SK-N-SH (cell line): ENCODE measurements around the gene PKD2L2. TPM values are rescaled to one million over a fixed set of nuclear protein-coding genes. Genes with fewer than 3 reads are reported as not detected.

ENCODE experiments used
- CTCF ChIA-PET: fragments of 300-600, 350-600 bp; formaldehyde crosslinking; extraction: SDS; loops from one replicate; lab custom pipeline; 2021; lab: Yijun Ruan, JAX
- POLR2A ChIA-PET: fragments of 350-600 bp; sonication (Branson Sonifier 250); formaldehyde crosslinking; extraction: SDS; loops from one replicate; lab custom pipeline; 2020; ENCODE audit warnings: antibody characterized with exemption, inconsistent platforms; lab: Yijun Ruan, JAX
- DNase-seq: peaks from one replicate; pipeline ENCODE4 v3.0.0; 2012
- H2AFZ ChIP-seq: fragments of 200-600 bp; sonication (generic); 2 replicates; pipeline ENCODE4 v1.8.1; 2016; ENCODE audit warnings: antibody characterized with exemption, mild to moderate bottlenecking, low read depth
- H3F3A ChIP-seq: fragments of 200-600 bp; sonication (generic); replicated peaks from 2 replicates; pipeline ENCODE3; 2016; ENCODE audit warnings: antibody characterized with exemption, mild to moderate bottlenecking; ENCODE audit not compliant: insufficient read depth
- H3K27ac ChIP-seq, 2 experiments: fragments of 200-500 bp in 1 of 2; fragments of 200-600 bp in 1 of 2; sonication (Bioruptor generic) in 1 of 2; sonication (generic), shearing (Covaris generic) in 1 of 2; 2 replicates each; pipeline versions ENCODE4 v1.5.1 to v1.6.1; 2014 to 2016; ENCODE audit warnings: low read depth in 2 of 2, inconsistent platforms in 1 of 2, low read length in 1 of 2, mild to moderate bottlenecking in 1 of 2, mixed read lengths in 1 of 2
- H3K27me3 ChIP-seq: fragments of 200-600 bp; sonication (generic), shearing (Covaris generic); 2 replicates; pipeline ENCODE4 v1.6.1; 2016; ENCODE audit warnings: mixed run types; ENCODE audit not compliant: insufficient read depth
- H3K36me3 ChIP-seq, 2 experiments: fragments of 200-500 bp in 1 of 2; fragments of 200-600 bp in 1 of 2; sonication (Bioruptor generic) in 1 of 2; sonication (generic) in 1 of 2; replicated peaks in 1 of 2; 2 replicates each; pipeline versions ENCODE3 to v1.5.1; 2014 to 2016; ENCODE audit warnings: low read length in 1 of 2, mild to moderate bottlenecking in 1 of 2; ENCODE audit not compliant: insufficient read depth in 2 of 2, control insufficient read depth in 1 of 2
- H3K4me1 ChIP-seq, 2 experiments: fragments of 200-500 bp in 1 of 2; fragments of 200-600 bp in 1 of 2; sonication (Bioruptor generic) in 1 of 2; sonication (generic), shearing (Covaris generic) in 1 of 2; 2 replicates each; pipeline versions ENCODE4 v1.5.1 to v1.6.1; 2014 to 2016; ENCODE audit warnings: low read depth in 1 of 2, low read length in 1 of 2, mixed run types in 1 of 2; ENCODE audit not compliant: insufficient read depth in 2 of 2, control insufficient read depth in 1 of 2
- H3K4me2 ChIP-seq: fragments of 200-600 bp; sonication (generic), shearing (Covaris generic); 2 replicates; pipeline ENCODE4 v1.6.1; 2017; ENCODE audit warnings: mixed run types
- H3K4me3 ChIP-seq, 2 experiments: fragments of 200-500 bp in 1 of 2; fragments of 200-600 bp in 1 of 2; sonication (Bioruptor generic) in 1 of 2; sonication (generic), shearing (Covaris generic) in 1 of 2; 2 replicates each; pipeline versions ENCODE4 v1.5.1 to v1.8.1; 2014 to 2016; ENCODE audit warnings: low read depth in 2 of 2, inconsistent platforms in 1 of 2, low read length in 1 of 2, mild to moderate bottlenecking in 1 of 2, mixed read lengths in 1 of 2, moderate library complexity in 1 of 2
- H3K79me2 ChIP-seq: fragments of 200-600 bp; sonication (generic); 2 replicates; pipeline ENCODE4 v1.8.1; 2017; ENCODE audit warnings: mild to moderate bottlenecking; ENCODE audit not compliant: insufficient read depth
- H3K9ac ChIP-seq: fragments of 200-600 bp; sonication (generic); 2 replicates; pipeline ENCODE4 v1.6.1; 2017; ENCODE audit warnings: mixed run types
- H3K9me2 ChIP-seq: fragments of 200-600 bp; sonication (generic); 2 replicates; pipeline ENCODE4 v1.6.1; 2017; ENCODE audit warnings: mixed run types
- H3K9me3 ChIP-seq: fragments of 200-600 bp; sonication (generic); 2 replicates; pipeline ENCODE4 v1.6.1; 2017; ENCODE audit warnings: mixed run types, mild to moderate bottlenecking, moderate library complexity
- H4K20me1 ChIP-seq: fragments of 200-600 bp; sonication (generic); 2 replicates; pipeline ENCODE4 v1.6.1; 2017; ENCODE audit warnings: mild to moderate bottlenecking, mixed run types; ENCODE audit not compliant: insufficient read depth
- EZH2phosphoT487 ChIP-seq: fragments of 200-600 bp; sonication (generic); IDR thresholded peaks from 2 replicates; pipeline ENCODE4 v1.6.1; 2017; ENCODE audit warnings: low read depth, mixed run types, mild to moderate bottlenecking, antibody characterized with exemption, moderate library complexity, borderline replicate concordance
- FOSL2 ChIP-seq: IDR thresholded peaks from 2 replicates; pipeline ENCODE4 v1.4.0; 2012; ENCODE audit warnings: low read depth, mild to moderate bottlenecking, moderate library complexity, borderline replicate concordance
- FOXJ3 ChIP-seq: sonication (generic); formaldehyde crosslinking; IDR thresholded peaks from 2 replicates; pipeline ENCODE4 v1.5.1; 2020; ENCODE audit warnings: mild to moderate bottlenecking, missing genetic modification reagents
- GATA2 ChIP-seq: sonication (generic); formaldehyde crosslinking; IDR thresholded peaks from 2 replicates; pipeline ENCODE4 v1.5.0; 2020; ENCODE audit warnings: mild to moderate bottlenecking, missing genetic modification reagents
- JUND ChIP-seq: IDR thresholded peaks from 2 replicates; pipeline ENCODE4 v1.4.0; 2012
- MEF2A ChIP-seq: IDR thresholded peaks from 2 replicates; pipeline ENCODE4 v1.4.0; 2012; ENCODE audit warnings: low read depth, borderline replicate concordance
- POLR2AphosphoS5 ChIP-seq: IDR thresholded peaks from 2 replicates; pipeline ENCODE4 v1.6.1; 2012; ENCODE audit warnings: low read depth, low read length
- RAD21 ChIP-seq: IDR thresholded peaks from 2 replicates; pipeline ENCODE4 v1.6.1; 2012; ENCODE audit warnings: mild to moderate bottlenecking, low read length
- RXRA ChIP-seq: IDR thresholded peaks from 2 replicates; pipeline ENCODE4 v1.4.0; 2012; ENCODE audit warnings: low read depth, mild to moderate bottlenecking, borderline replicate concordance
- TCF12 ChIP-seq: IDR thresholded peaks from 2 replicates; pipeline ENCODE4 v1.4.0; 2012
- YY1 ChIP-seq: IDR thresholded peaks from 2 replicates; pipeline ENCODE4 v1.4.0; 2012; ENCODE audit warnings: low read depth, mild to moderate bottlenecking
- WGBS: methylation state at CpG from one replicate; pipeline ENCODE4 v1.1.6; 2017; ENCODE audit warnings: low lambda C conversion rate; 5-methylcytosine and 5-hydroxymethylcytosine counted together
- polyA plus RNA-seq, 3 experiments: library from polyadenylated mRNA; depleted of rRNA; stranded (reverse); fragments of >200 nt; gene quantifications; 2 replicates each; pipeline ENCODE4 v1.2.3, GENCODE V29; 2012
- TF ChIP-seq, protein P1 (sequence below): IDR thresholded peaks from 2 replicates; pipeline ENCODE4 v1.4.0; 2012; ENCODE audit warnings: low read depth, borderline replicate concordance
- TF ChIP-seq, protein P2 (sequence below): fragments of 150-350 bp; IDR thresholded peaks from 2 replicates; pipeline ENCODE4 v1.6.1; 2017; ENCODE audit warnings: antibody characterized with exemption, low read length, low read depth, borderline replicate concordance
- TF ChIP-seq, protein P3 (sequence below): fragments of 200-600 bp; sonication (generic); IDR thresholded peaks from 2 replicates; pipeline ENCODE4 v1.6.1; 2017; ENCODE audit warnings: antibody characterized with exemption, mild to moderate bottlenecking, moderate library complexity
- TF ChIP-seq, protein P4 (sequence below): fragments of 150-350 bp; IDR thresholded peaks from 2 replicates; pipeline ENCODE4 v1.6.1; 2016; ENCODE audit warnings: mild to moderate bottlenecking, low read depth, low read length
- TF ChIP-seq, protein P5 (sequence below): IDR thresholded peaks from 2 replicates; pipeline ENCODE4 v1.4.0; 2012; ENCODE audit warnings: low read depth

Gene PKD2L2
- polyA plus RNA-seq, 1 of the 3 experiments (the other 2 are of a cell fraction) = 0.26 TPM

DNA sequence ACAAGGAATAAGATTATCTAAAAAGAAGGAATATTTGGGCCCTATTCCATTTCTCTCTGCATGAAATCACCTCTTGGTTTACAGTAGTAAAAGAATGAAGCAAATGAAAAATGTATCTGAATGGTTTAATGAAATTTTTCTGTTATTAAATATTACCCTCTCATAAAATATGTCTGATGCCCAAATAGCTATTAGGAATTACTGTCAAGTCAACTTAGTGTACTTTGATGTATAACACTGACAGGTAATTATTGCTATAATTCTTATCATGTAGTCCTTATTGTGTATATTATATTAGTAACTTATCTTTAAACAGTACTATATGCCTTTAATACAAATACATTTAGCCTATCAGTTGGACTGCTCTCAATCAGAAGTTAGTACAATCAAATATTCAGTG lies 13.2 kb upstream of the PKD2L2 start:
- no peaks in the 10 kb centered on the region for H3K4me1 ChIP-seq
- H3K9ac ChIP-seq = no peak overlapping the region
- no peaks in the 10 kb centered on the region for H3K79me2 ChIP-seq
- no peak for TF ChIP-seq EZH2phosphoT487
- TF ChIP-seq, protein P1, sequence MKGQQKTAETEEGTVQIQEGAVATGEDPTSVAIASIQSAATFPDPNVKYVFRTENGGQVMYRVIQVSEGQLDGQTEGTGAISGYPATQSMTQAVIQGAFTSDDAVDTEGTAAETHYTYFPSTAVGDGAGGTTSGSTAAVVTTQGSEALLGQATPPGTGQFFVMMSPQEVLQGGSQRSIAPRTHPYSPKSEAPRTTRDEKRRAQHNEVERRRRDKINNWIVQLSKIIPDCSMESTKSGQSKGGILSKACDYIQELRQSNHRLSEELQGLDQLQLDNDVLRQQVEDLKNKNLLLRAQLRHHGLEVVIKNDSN = no peak
- H3K27ac ChIP-seq = no peak overlapping the region
- H2AFZ ChIP-seq = no peak overlapping the region
- H3K36me3 ChIP-seq = no peaks in the 10 kb centered on the region
- H3K27me3 ChIP-seq = no peaks in the 10 kb centered on the region
- ChIA-PET CTCF (interaction anchor here (1.3 kb wide), 1 partner anchor 97 kb away, joined by 6 read pairs; no protein-coding TSS in a partner anchor), POLR2A (no interaction called here)
- H4K20me1 ChIP-seq = no peaks in the 10 kb centered on the region
- DNase-seq = no peak
- H3K4me2 ChIP-seq = no peak overlapping the region
- no peak overlapping the region for H3K4me3 ChIP-seq
- H3F3A ChIP-seq = no peaks in the 10 kb centered on the region
- no peaks in the 10 kb centered on the region for H3K9me2 ChIP-seq
- no peaks in the 10 kb centered on the region for H3K9me3 ChIP-seq

DNA sequence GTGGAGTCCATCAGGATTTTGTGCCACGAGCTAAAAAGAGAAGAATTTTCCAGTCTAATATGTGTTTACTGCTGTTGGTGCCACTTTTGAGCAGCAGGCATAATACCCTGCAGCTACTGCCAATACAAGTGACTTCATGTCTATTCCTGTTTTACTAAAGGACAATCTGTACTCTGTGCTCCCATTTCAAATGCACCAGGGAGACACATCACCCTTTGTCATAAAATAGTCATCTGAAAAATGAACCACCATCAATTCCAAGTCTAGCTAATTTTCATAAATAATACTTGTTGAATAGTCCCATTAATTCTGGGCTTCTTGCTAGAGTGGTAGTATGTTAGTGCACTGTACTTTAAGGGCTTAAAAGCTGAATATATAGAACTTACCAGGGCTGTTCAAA lies 8.9 kb upstream of the PKD2L2 start:
- Histone ChIP-seq H3K36me3 (peaks cover 0 to 19% of the 10 kb centered on the region in 2 experiments), H3K4me3 (no peak overlapping the region), H2AFZ (no peak overlapping the region), H3K9ac (no peak overlapping the region), H3K4me1 (no peaks in the 10 kb centered on the region; a peak in 1 of 4 replicates), H3K27ac (no peak overlapping the region), H3K4me2 (no peak overlapping the region), H3K9me2 (no peaks in the 10 kb centered on the region), H3K9me3 (no peaks in the 10 kb centered on the region), H4K20me1 (no peaks in the 10 kb centered on the region), H3K79me2 (no peaks in the 10 kb centered on the region), H3K27me3 (no peaks in the 10 kb centered on the region), H3F3A (peaks cover 12% of the 10 kb centered on the region)
- ChIA-PET CTCF (interaction anchor here (1.5 to 2.1 kb wide), 2 partner anchors 58 to 101 kb away, joined by 4 read pairs; no protein-coding TSS in a partner anchor), POLR2A (no interaction called here)
- WGBS = 79% methylated on average over 1 of the region's 1 CpG
- no peak for DNase-seq
- TF ChIP-seq, protein P2, sequence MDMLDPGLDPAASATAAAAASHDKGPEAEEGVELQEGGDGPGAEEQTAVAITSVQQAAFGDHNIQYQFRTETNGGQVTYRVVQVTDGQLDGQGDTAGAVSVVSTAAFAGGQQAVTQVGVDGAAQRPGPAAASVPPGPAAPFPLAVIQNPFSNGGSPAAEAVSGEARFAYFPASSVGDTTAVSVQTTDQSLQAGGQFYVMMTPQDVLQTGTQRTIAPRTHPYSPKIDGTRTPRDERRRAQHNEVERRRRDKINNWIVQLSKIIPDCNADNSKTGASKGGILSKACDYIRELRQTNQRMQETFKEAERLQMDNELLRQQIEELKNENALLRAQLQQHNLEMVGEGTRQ = no peak
- TF ChIP-seq TCF12 (no peak), JUND (no peak), RXRA (no peak), FOSL2 (no peak), GATA2 (CRISPR knock-in tag) (no peak), POLR2AphosphoS5 (no peak), MEF2A (no peak), RAD21 (no peak), FOXJ3 (CRISPR knock-in tag) (no peak), YY1 (no peak)
- TF ChIP-seq, protein P3, sequence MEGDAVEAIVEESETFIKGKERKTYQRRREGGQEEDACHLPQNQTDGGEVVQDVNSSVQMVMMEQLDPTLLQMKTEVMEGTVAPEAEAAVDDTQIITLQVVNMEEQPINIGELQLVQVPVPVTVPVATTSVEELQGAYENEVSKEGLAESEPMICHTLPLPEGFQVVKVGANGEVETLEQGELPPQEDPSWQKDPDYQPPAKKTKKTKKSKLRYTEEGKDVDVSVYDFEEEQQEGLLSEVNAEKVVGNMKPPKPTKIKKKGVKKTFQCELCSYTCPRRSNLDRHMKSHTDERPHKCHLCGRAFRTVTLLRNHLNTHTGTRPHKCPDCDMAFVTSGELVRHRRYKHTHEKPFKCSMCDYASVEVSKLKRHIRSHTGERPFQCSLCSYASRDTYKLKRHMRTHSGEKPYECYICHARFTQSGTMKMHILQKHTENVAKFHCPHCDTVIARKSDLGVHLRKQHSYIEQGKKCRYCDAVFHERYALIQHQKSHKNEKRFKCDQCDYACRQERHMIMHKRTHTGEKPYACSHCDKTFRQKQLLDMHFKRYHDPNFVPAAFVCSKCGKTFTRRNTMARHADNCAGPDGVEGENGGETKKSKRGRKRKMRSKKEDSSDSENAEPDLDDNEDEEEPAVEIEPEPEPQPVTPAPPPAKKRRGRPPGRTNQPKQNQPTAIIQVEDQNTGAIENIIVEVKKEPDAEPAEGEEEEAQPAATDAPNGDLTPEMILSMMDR = no peak
- TF ChIP-seq, protein P4, sequence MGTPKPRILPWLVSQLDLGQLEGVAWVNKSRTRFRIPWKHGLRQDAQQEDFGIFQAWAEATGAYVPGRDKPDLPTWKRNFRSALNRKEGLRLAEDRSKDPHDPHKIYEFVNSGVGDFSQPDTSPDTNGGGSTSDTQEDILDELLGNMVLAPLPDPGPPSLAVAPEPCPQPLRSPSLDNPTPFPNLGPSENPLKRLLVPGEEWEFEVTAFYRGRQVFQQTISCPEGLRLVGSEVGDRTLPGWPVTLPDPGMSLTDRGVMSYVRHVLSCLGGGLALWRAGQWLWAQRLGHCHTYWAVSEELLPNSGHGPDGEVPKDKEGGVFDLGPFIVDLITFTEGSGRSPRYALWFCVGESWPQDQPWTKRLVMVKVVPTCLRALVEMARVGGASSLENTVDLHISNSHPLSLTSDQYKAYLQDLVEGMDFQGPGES = no peak
- TF ChIP-seq, protein P1 = no peak
- TF ChIP-seq, protein P5, sequence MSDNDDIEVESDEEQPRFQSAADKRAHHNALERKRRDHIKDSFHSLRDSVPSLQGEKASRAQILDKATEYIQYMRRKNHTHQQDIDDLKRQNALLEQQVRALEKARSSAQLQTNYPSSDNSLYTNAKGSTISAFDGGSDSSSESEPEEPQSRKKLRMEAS = no peak
